OCI-LY3 (cell line): Measurements from ENCODE around the gene EFCAB6.

Source experiments
- EZH2phosphoT487 ChIP-seq: fragments of 200-600 bp; shearing (Covaris generic); IDR thresholded peaks from 2 replicates; pipeline ENCODE4 v1.6.1; 2018; ENCODE audit warnings: antibody characterized with exemption, mixed run types, low read depth
- TF ChIP-seq, protein P1 (sequence below): fragments of 200-600, 300-600 bp; sonication (generic); IDR thresholded peaks from 2 replicates; pipeline ENCODE4 v1.5.1; 2014; ENCODE audit warnings: antibody characterized with exemption, low read length, low read depth

DNA sequence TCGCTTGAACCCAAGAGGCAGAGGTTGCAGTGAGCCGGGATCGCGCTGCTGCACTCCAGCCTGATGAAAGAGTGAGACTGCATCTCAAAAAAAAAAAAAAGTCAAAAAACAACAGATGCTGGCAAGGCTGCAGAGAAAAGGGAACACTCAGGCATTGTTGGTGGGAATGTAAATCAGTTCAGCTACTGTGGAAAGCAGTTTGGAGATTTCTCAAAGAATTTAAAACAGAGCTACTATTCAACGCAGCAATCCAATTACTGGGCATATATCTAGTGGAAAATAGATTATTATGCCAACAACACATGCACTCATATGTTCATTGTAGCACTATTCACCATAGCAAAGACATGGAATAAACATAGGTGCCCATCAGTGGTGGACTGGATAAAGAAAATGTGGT, 89.7 kb downstream of the EFCAB6 start:
- TF ChIP-seq, protein P1, sequence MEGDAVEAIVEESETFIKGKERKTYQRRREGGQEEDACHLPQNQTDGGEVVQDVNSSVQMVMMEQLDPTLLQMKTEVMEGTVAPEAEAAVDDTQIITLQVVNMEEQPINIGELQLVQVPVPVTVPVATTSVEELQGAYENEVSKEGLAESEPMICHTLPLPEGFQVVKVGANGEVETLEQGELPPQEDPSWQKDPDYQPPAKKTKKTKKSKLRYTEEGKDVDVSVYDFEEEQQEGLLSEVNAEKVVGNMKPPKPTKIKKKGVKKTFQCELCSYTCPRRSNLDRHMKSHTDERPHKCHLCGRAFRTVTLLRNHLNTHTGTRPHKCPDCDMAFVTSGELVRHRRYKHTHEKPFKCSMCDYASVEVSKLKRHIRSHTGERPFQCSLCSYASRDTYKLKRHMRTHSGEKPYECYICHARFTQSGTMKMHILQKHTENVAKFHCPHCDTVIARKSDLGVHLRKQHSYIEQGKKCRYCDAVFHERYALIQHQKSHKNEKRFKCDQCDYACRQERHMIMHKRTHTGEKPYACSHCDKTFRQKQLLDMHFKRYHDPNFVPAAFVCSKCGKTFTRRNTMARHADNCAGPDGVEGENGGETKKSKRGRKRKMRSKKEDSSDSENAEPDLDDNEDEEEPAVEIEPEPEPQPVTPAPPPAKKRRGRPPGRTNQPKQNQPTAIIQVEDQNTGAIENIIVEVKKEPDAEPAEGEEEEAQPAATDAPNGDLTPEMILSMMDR: no peak
- TF ChIP-seq EZH2phosphoT487: no peak
